Measurements from ENCODE around the gene SLC37A4. TPM values are rescaled to one million over a fixed set of nuclear protein-coding genes. Genes with fewer than 3 reads are reported as not detected.
A peak's percentile ranks its signal among the peaks of the same experiment; 100 is the strongest.

The SLC37A4 gene
- total and polyA plus RNA-seq, 10 of the 15 experiments (the other 5 are each of a cell fraction or from before 2014, with no cell fraction given), result 11.6 to 29.7 (median 20.4) TPM

DNA sequence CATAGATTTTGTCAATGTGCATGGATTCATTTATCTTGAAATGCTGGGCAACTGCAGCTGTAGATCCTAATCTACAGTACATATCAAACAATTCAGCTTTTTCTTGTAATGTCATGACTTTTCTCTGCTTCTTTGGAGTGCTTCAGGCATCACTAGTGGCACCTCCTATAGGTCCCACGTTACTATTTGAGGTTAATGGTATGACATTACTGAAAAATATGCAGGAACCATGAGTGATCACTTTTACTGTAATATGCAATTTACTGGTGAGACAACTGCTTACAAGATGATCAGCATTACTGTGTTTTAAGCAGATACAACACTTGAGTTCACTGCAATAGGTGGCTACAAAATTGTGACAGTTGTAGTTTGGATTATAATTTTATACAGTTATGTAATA, 29.8 kb downstream of the SLC37A4 start (continued):
- TF ChIP-seq, protein P1, sequence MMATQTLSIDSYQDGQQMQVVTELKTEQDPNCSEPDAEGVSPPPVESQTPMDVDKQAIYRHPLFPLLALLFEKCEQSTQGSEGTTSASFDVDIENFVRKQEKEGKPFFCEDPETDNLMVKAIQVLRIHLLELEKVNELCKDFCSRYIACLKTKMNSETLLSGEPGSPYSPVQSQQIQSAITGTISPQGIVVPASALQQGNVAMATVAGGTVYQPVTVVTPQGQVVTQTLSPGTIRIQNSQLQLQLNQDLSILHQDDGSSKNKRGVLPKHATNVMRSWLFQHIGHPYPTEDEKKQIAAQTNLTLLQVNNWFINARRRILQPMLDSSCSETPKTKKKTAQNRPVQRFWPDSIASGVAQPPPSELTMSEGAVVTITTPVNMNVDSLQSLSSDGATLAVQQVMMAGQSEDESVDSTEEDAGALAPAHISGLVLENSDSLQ (IDR thresholded peaks at IDR 0.05), result no peak
- TF ChIP-seq ZNF24 (IDR thresholded peaks at IDR 0.05) (no peak), MEF2A (IDR thresholded peaks at IDR 0.05; ENCODE audit: insufficient read depth, low read depth, low read length) (no peak)

DNA sequence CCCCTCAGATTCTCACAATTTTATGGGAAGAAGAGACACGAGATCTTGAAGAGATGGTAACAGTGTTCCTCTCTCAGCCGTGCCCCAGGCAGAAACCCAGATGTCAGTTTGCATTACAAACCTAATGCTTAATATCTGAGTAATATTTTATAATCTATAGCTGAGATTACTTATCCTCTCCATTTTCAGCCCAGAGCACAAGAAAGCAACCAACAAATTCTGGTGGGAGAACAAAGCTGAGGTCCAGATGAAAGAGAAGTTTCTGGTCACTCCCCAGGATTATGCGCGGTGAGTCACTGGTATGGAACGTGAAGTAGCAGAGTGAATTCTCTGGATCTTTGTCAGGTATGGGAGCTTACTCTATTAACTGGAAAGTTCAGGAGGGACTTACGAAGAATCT, 31.9 kb downstream of the SLC37A4 start:
- FAIRE-seq, result no peak
- Histone ChIP-seq H3K4me1 (ENCODE audit: control insufficient read depth, insufficient read depth, low read length) (no peaks in the 10 kb centered on the region; the same call in none of the 2 replicates), H2AFZ (ENCODE audit: control insufficient read depth, low read depth, low read length) (no peak overlapping the region), H3K79me2 (ENCODE audit: control insufficient read depth, insufficient read depth, low read length) (peaks cover 24% of the 10 kb centered on the region), H3K36me3 (ENCODE audit: control insufficient read depth in 2 of 2, insufficient read depth in 2 of 2, low read length in 1 of 2) (0 out of 4 replicates have a peak, but pooled peaks cover 0 to 2% of the 10 kb centered on the region in 2 experiments), H3K27ac (ENCODE audit: control insufficient read depth, insufficient read depth) (no peak overlapping the region), H3K4me3 (peak overlapping the region; percentile 91), H3K9me3 (replicated peaks; ENCODE audit: control insufficient read depth, insufficient read depth, low read length) (no peaks in the 10 kb centered on the region), H4K20me1 (ENCODE audit: control insufficient read depth, insufficient read depth) (no peaks in the 10 kb centered on the region), H3K4me2 (ENCODE audit: control insufficient read depth, insufficient read depth) (peak overlapping the region; percentile 63), H3K27me3 (replicated peaks in 1 of 2; ENCODE audit: control insufficient read depth in 2 of 2, insufficient read depth in 2 of 2, low read length in 1 of 2) (no peaks in the 10 kb centered on the region), H3K9ac (ENCODE audit: control insufficient read depth, insufficient read depth, low read length) (peak overlapping the region; percentile 74)
- intact Hi-C loops (cut with micrococcal nuclease; ENCODE audit: unreplicated experiment), result no loop called here
- ChIA-PET RAD21 (ENCODE audit: unreplicated experiment) (no interaction called here), POLR2A (interaction anchor here (1.0 to 1.9 kb wide), 3 partner anchors 16 to 108 kb away, joined by 3 to 9 read pairs (median 5); partner anchors contain the start of genes RPS25 and TRAPPC4), CTCF (interaction anchor here (2.2 kb wide), 1 partner anchor 325 kb away, joined by 5 read pairs; no protein-coding TSS in a partner anchor), SMC1A (ENCODE audit: uncharacterized antibody, unreplicated experiment) (interaction anchor here (1.1 to 5.7 kb wide), 4 partner anchors 19 to 69 kb away, joined by 3 to 26 read pairs (median 3); partner anchors contain the start of genes RPS25, TRAPPC4 and VPS11)
- TF ChIP-seq, protein P2, sequence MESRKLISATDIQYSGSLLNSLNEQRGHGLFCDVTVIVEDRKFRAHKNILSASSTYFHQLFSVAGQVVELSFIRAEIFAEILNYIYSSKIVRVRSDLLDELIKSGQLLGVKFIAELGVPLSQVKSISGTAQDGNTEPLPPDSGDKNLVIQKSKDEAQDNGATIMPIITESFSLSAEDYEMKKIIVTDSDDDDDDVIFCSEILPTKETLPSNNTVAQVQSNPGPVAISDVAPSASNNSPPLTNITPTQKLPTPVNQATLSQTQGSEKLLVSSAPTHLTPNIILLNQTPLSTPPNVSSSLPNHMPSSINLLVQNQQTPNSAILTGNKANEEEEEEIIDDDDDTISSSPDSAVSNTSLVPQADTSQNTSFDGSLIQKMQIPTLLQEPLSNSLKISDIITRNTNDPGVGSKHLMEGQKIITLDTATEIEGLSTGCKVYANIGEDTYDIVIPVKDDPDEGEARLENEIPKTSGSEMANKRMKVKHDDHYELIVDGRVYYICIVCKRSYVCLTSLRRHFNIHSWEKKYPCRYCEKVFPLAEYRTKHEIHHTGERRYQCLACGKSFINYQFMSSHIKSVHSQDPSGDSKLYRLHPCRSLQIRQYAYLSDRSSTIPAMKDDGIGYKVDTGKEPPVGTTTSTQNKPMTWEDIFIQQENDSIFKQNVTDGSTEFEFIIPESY (IDR thresholded peaks at IDR 0.05), result no peak
- no peak for TF ChIP-seq SP1 (IDR thresholded peaks at IDR 0.05; ENCODE audit: low read depth, low read length)
- TF ChIP-seq ETV6 (conservative IDR thresholded peaks at IDR 0.05 in 1 of 2, IDR thresholded peaks at IDR 0.05 in 1 of 2; ENCODE audit: borderline replicate concordance in 1 of 2, low read depth in 1 of 2), result no peak
- no peak for TF ChIP-seq SMC3 (IDR thresholded peaks at IDR 0.05; ENCODE audit: borderline replicate concordance, low read length)
- no peak for TF ChIP-seq HDAC2 (IDR thresholded peaks at IDR 0.05)
- TF ChIP-seq, protein P3, sequence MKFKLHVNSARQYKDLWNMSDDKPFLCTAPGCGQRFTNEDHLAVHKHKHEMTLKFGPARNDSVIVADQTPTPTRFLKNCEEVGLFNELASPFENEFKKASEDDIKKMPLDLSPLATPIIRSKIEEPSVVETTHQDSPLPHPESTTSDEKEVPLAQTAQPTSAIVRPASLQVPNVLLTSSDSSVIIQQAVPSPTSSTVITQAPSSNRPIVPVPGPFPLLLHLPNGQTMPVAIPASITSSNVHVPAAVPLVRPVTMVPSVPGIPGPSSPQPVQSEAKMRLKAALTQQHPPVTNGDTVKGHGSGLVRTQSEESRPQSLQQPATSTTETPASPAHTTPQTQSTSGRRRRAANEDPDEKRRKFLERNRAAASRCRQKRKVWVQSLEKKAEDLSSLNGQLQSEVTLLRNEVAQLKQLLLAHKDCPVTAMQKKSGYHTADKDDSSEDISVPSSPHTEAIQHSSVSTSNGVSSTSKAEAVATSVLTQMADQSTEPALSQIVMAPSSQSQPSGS (IDR thresholded peaks at IDR 0.05; ENCODE audit: low read length), result no peak
- no peak for TF ChIP-seq SRF (IDR thresholded peaks at IDR 0.05; ENCODE audit: low read depth in 2 of 2, low read length in 2 of 2)
- TF ChIP-seq, protein P4, sequence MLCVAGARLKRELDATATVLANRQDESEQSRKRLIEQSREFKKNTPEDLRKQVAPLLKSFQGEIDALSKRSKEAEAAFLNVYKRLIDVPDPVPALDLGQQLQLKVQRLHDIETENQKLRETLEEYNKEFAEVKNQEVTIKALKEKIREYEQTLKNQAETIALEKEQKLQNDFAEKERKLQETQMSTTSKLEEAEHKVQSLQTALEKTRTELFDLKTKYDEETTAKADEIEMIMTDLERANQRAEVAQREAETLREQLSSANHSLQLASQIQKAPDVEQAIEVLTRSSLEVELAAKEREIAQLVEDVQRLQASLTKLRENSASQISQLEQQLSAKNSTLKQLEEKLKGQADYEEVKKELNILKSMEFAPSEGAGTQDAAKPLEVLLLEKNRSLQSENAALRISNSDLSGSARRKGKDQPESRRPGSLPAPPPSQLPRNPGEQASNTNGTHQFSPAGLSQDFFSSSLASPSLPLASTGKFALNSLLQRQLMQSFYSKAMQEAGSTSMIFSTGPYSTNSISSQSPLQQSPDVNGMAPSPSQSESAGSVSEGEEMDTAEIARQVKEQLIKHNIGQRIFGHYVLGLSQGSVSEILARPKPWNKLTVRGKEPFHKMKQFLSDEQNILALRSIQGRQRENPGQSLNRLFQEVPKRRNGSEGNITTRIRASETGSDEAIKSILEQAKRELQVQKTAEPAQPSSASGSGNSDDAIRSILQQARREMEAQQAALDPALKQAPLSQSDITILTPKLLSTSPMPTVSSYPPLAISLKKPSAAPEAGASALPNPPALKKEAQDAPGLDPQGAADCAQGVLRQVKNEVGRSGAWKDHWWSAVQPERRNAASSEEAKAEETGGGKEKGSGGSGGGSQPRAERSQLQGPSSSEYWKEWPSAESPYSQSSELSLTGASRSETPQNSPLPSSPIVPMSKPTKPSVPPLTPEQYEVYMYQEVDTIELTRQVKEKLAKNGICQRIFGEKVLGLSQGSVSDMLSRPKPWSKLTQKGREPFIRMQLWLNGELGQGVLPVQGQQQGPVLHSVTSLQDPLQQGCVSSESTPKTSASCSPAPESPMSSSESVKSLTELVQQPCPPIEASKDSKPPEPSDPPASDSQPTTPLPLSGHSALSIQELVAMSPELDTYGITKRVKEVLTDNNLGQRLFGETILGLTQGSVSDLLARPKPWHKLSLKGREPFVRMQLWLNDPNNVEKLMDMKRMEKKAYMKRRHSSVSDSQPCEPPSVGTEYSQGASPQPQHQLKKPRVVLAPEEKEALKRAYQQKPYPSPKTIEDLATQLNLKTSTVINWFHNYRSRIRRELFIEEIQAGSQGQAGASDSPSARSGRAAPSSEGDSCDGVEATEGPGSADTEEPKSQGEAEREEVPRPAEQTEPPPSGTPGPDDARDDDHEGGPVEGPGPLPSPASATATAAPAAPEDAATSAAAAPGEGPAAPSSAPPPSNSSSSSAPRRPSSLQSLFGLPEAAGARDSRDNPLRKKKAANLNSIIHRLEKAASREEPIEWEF (IDR thresholded peaks at IDR 0.05; ENCODE audit: insufficient replicate concordance, low read depth, low read length), result no peak
- no peak for TF ChIP-seq SREBF2 (IDR thresholded peaks at IDR 0.05; ENCODE audit: low read length)
- ATAC-seq, result no peak
- DNase-seq (ENCODE audit: low read depth, low spot score), result no peak
- 63% methylated on average over 6 of the region's 6 CpGs for WGBS (ENCODE audit: insufficient coverage, insufficient replicate concordance, low lambda C conversion rate, missing lambda C conversion rate)
- no TSS peak for BruUV-seq (replicated peaks)
- in situ Hi-C loops (cut with MboI), result no loop called here
